Globus pallidus (tissue), 1 donor: ENCODE data around the gene PLEKHG4B.
"Not testable (repeated sequence)": the region's sequence is repeated elsewhere in the genome, so short reads cannot be mapped to it uniquely, and the experiment has no call there.

Source experiments
- DNase-seq: peaks from one replicate; pipeline ENCODE4 v3.0.0-alpha.2; 2015; ENCODE audit warnings: low spot score

Gene PLEKHG4B

DNA sequence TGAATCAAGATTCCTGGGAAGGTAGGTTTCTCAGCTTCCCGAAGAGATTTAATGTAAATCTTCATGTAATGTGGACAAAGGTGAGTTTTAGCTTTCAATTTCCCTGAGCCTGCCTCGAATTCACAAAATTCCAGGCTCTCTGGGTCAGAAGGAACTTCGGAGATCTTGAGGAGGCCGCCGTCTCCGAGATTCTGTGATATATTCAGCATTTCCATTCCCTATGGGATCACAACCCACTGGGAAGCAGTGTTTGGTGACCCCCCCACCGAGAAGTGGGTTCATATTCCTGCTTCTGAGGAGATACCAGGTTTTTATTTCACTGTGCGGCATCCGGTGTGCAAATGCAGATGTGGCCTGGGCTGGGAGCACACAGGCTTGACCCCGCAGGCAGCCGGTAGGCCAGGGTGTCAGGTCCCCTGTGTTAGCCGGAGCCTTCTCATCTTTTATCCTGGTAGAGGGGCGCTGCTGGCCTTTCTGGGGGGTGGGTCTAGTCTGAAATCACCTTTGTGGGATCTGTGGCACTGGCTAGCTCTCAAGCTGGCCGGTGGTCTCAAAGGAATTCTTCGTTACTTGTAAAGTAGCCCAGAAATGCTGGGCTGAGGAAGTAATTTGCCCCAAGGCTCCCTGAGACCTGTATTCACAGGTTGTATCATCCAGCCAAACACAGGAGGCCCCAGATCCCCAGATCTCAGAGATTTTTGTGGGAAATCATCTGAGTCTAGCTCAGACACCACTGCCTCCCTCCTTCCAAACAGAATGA is 1.4 kb downstream of the PLEKHG4B start:
- no peak for DNase-seq

DNA sequence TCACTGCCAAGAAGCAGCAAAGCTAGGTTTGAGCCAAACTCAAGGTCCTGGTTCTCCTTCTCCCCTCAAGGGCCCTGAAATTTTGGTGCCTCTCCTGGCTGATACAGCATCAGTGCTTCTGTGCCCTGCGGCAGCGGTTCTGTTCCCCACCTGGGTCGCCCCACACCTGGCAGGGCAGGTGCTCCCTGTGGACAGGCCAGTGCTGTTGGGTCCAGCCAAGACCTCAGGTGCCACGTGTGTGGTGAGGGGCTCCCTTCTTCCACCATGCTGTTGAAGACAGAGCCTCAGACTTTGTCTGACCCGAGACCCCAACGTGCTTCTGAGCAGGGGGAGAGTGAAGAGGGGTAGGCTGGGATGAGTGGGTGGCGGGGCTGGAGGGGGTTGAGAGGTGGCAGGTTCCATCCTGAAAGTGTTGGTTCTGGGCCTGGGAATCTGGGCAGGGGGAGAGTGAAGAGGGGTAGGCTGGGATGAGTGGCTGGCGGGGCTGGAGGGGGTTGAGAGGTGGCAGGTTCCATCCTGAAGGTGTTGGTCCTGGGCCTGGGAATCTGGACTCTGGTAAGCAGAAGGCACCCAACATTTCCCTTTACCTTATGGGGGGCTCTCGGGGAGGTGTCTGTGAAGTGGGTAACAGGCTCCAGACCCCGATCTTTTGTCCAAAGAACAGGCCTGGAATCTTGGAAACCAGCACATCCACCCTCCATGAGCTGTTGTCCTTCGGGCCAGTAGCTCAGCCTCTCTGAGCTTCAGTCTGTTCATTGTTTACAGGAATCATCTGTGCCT is 2.3 kb downstream of the PLEKHG4B start:
- no peak for DNase-seq

DNA sequence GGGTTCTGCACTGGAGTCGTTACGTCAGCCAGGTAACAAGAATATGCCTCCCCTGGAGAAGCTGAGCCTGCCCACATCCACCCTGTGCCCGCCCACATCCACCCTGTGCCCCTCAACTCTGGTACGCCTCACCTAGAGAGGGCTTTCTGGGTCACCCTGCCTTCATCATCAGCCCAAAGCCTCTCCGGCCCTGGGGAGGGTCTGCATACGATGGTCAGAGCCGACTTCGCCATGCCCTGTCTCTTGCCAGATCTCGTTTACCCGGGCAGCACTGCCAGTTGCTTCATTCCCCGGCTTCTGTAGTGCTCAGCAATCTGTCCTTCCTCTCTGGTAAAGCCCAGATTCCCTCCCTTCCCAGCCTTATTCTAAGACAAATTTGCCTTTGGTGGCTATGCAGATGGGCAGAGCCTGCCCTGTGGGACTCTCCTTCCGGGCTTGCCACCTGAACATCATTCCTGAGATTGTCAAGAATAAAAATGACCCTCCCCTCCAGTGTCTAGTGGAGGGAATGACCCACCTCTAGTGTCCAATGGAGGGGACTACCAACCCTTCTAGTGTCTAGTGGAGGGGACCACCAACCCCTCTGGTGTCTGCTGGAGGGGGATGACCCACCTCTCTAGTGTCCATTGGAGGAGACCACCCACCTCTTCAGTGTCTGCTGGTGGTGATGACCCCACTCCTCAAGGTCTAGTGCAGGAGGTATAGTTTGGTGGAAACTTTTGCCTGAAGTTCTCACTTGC is 3.4 kb downstream of the PLEKHG4B start:
- no peak for DNase-seq

DNA sequence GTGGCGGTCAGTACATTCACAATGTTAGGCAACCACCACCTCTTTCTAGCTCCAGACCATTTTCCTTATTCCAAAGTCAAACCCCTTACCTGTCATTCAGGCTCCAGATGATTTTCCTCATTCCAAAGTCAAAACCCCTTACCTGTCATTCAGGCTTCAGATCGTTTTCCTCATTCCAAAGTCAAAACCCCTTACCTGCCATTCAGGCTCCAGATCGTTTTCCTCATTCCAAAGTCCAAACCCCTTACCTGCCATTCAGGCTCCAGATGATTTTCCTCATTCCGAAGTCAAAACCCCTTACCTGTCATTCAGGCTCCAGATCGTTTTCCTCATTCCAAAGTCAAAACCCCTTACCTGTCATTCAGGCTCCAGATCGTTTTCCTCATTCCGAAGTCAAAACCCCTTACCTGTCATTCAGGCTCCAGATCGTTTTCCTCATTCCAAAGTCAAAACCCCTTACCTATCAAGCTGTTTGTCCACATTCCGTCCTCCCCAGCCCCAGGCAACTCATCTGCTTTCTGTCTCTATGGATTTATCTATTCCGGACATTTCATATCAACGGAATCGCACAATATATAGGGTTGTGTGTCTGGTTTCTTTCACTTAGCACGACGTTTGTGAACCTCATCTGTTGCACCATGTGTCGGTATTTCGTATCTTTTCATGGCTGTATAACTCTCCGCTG is 5.2 kb downstream of the PLEKHG4B start:
- no peak for DNase-seq

DNA sequence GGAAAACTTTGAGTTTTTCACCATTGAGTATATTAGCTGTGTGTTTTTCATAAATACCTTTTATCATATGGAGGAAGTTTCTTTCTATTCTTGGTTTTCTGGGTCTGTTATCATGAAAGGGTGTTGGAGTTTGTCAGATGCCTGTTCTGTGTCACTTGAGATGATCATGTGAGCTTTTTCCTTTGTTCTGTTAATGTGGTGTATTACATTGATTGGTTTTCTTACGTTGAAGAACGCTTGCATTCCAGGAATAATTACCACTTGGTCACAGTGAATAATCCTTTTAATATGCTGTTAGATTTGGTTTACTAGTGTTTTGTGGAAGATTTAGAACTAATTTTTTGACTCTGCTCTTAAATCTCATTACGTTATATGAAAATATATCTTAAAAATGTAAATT is 7.8 kb downstream of the PLEKHG4B start:
- DNase-seq: no peak

DNA sequence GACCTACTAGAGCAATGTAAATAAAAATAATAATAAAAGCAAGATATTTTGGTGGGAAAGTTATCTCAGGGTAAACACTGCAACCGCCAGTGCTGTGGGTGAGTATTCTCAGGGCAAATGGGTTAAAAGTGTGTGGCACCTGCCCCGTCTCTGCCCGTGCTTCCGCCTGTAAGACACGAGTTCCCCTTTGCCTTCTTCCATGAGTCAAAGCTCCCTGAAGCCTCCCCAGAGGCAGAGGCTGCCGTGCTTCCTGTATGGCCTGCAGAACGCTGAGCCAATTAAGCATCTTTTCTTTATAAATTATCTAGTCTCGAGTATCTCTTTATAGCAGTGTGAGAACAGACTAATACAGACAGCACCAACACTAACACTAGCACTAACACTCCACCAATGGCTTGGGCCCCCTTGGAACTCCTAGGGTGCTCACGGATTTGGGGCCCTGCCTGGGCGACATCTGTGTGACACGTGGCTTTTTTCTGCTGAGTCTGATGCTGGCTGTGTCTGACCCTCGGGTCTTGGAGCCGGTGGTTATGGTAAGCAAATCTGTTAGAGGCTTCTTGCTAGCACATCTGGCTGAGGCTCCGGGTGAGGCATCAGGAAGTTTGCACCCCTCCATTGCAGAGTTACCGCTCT is 10.6 kb downstream of the PLEKHG4B start:
- DNase-seq: no peak

DNA sequence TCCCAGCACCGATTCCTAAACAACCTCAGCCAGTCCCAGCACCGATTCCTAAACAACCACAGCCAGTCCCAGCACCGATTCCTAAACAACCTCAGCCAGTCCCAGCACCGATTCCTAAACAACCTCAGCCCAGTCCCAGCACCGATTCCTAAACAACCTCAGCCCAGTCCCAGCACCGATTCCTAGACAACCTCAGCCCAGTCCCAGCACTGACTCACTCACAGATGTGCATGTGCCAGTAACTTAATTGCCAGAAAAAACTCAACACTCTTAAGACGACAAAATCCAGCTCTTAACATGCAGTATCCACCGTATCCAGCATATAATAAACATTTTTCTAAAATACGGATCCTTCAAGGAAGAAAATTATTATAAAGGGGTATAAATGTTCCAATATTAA is 12.1 kb downstream of the PLEKHG4B start:
- DNase-seq: not testable (repeated sequence)

DNA sequence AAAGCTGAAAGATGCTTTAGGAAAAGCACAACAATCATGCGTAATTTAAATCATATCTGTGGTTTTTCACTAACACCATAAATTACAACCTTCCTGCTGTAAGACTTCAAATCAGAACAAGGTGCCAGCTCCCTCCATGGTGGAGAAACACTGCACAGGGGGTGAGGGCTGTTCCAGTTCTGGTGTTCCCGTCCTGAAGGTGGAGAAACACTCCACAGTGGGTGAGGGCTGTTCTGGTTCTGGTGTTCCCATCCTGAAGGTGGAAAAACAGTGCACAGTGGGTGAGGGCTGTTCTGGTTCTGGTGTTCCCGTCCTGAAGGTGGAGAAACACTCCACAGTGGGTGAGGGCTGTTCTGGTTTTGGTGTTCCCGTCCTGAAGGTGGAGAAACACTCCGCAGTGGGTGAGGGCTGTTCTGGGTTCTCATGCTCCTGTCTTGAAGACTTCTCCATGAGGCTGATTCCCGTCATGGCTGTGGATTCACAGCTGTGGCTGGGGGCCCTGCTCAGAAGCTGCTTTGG is 12.9 kb downstream of the PLEKHG4B start:
- DNase-seq: no peak

DNA sequence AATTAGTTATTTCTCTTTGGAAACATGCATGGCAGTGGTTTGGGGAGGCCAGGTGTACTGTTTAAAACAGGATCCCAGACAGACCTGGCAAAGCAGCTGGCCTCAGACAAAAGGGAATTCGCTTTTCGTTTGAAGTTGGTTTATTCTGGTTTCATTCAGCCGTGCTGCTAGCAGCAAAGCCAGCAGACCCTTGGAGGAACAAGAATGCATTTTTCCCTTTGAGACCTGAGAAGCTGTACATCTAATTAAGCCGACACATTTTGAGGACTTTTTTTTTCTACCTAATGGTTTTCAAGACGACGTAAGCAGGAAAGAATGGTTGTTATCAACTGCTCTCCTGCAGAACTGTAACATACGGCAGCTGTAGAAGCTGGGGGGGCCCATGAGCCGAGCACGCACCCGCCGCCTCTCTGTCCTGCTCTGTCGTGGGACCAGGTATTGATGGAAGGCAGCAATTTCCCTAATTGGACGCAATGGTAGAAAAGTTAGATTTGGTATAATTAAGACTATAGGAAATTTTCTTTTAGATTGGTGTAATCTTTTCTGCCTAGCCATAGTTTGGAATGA is 13.6 kb downstream of the PLEKHG4B start:
- no peak for DNase-seq

DNA sequence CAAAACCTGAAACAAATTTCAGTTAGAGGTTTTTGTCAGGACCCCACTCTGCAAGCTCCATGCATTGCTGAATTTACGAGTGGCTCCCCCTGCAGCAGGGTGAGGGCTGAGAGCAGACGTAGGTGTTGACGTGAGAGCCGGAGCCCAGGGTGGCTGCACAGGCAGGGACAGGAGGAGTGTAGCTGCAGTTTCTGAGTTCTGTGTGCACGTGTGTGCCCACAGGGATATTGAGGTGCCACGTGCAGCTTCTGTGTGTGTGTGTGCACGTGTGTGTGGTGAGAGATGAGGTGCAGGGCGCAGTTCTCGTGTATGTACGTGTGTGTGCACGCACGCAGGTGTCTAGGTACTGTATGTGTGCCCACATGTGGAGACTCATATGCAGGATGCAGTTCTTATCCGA is 14.6 kb downstream of the PLEKHG4B start:
- DNase-seq: no peak

DNA sequence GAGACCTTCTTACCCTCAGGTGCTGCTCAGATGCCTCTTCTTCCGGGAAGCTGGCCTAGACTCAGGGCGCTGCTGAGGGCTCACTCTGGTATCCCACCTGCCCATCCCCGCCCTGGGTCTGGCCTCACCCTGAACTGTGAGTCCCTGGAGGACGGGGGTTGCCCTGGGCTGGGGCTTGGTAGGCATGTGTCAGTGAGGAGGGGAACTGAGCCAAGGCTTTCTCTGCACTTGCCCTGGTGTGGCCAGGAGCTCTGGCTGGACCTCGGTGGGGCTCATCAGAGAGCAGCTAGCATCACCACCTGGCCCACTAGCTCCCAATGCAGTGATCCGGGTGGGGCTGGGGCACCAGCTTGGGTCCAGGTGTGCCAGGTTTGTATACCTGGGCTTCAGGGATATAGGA is 15.6 kb downstream of the PLEKHG4B start:
- DNase-seq: no peak

DNA sequence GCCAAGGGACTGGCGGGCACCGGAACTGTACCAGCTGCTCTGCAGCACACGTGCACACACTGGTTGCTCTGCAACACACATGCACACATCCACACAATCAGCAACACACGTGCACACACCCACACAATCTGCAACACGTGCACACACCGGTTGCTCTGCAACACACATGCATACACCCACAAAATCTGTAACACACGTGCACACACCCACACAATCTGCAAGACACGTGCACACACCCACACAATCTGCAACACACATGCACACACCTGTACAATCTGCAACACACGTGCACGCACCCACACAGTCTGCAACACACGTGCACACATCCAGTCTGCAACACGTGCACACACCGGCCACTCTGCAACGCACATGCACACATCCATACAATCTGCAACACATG is 17.9 kb downstream of the PLEKHG4B start:
- no peak for DNase-seq

DNA sequence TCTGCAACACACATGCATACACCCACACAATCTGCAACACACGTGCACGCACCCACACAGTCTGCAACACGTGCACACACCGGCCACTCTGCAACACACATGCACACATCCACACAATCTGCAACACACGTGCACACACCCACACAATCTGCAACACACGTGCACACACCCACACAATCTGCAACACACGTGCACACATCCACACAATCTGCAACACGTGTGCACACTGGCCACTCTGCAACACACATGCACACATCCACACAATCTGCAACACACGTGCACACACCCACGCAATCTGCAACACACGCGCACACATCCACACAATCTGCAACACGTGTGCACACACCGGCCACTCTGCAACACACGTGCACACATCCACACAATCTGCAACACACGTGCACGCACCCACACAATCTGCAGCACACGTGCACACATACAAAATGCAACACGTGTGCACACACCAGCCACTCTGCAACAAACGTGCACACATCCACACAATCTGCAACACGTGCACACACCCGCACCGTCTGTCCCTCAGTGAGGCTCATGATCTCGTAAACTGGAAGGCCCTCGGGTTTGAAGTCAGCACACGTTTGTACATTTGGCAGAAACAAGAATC is 18.4 kb downstream of the PLEKHG4B start:
- no peak for DNase-seq

DNA sequence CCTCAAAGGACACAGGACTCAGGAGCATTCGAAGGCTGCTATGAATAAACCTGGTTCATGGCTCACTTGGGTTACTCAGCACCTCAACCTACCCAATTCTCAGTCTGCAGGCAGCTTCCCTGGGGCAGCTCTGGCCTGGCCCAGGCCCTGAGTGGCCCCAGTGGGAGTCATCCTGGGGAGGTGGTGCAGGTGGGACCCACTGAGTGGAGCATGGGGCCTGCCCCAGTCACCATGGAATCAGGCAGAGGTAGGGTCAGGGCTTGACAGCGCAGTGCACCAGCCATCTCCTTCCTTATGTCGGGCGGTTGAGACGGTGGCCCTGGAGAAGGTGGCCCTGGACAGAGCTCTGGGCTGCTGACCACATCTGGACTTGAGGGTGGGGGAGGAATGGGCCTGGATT is 19.2 kb downstream of the PLEKHG4B start:
- DNase-seq: no peak

DNA sequence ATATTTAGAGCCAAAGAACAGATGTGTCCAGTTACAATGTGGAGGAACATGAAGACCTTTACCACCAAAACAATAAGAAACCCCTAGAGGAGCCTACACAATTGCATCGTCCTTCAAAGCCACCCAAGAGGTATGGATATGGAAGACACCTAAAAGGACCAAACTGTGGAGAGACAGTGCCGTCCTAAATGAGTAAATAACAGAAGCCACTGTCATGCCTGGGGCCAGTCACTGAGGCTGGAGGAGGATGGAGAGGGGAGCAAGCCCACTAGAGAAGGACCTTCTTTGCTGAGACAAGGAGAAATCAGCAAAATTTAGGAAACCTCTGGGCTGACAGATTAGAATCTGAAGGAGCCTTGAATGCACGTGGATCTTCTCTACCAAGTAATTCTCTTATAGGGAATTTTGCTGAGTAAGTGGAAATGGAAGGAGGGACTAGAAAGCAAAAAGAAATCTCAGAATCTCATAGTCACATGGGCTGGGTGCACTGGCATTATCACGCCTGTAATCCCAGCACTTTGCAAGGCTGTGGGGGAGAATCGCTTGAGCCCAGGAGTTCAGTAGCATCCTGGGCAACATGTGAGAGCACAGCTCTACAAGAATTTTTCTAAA is 27.6 kb downstream of the PLEKHG4B start:
- DNase-seq: no peak

DNA sequence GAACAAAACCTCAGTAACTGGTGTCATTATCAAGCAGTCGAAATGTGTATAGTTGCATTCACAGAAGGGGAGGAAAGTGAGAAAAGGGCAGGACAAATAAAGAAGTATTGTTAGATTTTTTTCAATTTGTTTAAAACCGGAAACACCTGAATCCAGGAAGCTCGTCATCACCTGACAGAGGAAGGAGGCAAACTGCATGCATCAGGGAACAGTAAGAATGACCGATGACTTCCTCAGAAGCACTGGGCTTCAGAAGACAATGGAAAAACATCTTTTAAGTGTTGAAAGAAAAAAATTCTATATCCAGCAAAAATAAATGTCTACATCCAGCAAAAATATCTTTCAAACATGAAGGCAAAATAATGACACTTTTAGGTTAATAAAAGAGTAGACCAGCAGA is 29.5 kb downstream of the PLEKHG4B start:
- no peak for DNase-seq

DNA sequence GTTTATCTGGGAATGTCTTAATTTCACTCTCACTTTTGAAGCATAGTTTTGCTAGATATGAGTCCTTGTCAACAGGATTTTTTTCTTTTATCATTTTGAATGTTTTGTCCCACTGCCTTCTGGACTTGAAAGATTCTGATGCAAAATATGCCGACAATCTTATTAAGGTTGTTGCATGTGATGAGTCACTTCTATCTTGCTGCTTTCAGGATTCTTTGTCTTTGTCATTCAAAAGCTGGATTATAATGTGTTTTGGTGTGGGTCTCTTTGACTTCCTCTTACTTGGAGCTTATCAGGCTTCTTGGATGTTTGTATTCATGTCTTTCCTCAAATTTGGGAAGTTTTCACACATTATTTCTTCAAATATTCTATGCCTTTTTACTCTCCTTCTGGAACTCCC is 33.8 kb downstream of the PLEKHG4B start:
- DNase-seq: no peak

DNA sequence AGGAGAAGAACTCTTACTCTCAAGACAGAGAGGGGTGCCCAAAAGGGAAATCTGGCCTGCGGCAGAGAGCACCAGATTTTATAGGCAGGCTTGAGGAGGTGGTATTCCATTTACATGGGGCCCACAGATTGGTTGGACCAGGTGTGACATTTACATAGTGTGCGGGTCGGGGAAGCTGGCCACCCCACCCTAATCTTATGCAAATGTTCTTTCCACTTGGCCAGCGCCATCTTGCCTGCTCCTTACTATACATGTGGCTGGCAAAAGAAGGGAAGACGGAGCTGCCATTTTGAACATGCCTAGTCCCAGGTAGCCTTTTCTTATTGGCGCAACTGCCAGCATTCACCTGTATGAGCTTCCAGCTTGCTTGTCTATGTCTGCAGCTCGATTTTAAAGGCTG is 34.8 kb downstream of the PLEKHG4B start:
- DNase-seq: no peak

DNA sequence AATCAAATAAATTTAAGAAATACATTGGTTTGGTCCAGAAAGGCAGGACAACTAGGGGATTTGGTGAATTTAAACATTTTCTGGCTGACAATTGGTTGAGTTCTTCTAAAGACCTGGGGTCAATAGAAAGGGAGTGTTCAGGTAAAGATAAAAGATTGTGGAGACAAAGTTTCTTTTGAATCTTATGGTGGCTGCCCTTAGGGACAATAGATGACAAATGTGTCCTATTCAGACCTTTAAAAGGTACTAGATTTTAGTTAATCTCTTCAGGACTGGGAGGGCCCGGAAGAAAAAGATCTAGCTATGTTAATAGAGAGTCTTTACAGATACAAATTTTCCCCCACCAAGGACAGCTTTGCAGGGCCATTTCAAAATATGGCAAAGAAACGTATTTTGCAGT is 35.9 kb downstream of the PLEKHG4B start:
- no peak for DNase-seq

DNA sequence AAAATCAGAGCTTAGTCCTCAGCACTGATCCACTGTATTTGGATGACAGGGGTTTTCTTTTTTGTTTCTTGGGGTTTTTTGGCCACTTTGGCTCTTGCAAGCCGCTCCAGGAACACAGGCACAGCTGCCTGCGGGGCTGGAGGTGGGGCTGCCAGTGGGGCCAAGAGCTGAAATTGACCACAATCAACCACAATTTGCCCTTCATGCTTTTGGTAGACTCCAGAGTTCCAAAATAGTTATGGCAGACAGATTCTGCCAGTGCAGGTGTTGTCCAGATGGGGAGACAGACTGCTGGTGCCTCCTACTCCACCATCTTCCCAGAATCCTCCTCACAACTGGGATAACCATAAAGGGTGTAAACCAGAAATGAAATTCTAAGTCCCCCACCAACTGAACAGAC is 36.5 kb downstream of the PLEKHG4B start:
- DNase-seq: no peak
